ENCODE results near the gene JAK1.

DNA sequence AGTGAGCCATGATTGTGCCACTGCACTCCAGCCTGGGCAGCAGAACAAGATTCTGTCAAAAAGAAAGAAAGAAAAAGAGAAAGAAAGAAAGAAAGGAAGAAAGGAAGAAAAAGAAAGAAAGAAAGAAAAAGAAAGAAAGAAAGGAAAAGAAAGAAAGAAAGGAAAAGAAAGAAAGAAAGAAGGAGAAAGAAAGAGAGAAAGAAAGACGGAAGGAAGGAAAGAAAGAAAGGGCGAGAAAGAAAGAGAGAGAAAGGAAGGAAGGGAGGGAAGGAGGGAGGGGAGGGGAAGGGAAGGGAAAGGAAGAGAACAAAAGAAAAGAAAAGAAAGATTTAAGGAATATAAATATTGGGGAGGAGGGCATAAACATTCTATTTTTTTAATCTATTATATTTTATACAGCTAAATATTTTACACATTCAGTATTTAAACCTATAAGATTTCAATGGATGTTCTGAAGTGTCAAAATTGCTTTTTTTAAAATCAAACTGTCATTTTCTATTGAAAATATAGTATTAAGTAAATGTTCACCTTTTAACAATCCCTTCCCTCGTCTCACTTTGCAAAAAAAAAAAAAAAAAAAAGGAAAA, 6.8 kb upstream of the JAK1 start:
- no peak for TF ChIP-seq POLR3A (IDR thresholded peaks at IDR 0.05; ENCODE audit: borderline replicate concordance, extremely low read depth, insufficient read depth, insufficient read length)
- TF ChIP-seq, protein P1, sequence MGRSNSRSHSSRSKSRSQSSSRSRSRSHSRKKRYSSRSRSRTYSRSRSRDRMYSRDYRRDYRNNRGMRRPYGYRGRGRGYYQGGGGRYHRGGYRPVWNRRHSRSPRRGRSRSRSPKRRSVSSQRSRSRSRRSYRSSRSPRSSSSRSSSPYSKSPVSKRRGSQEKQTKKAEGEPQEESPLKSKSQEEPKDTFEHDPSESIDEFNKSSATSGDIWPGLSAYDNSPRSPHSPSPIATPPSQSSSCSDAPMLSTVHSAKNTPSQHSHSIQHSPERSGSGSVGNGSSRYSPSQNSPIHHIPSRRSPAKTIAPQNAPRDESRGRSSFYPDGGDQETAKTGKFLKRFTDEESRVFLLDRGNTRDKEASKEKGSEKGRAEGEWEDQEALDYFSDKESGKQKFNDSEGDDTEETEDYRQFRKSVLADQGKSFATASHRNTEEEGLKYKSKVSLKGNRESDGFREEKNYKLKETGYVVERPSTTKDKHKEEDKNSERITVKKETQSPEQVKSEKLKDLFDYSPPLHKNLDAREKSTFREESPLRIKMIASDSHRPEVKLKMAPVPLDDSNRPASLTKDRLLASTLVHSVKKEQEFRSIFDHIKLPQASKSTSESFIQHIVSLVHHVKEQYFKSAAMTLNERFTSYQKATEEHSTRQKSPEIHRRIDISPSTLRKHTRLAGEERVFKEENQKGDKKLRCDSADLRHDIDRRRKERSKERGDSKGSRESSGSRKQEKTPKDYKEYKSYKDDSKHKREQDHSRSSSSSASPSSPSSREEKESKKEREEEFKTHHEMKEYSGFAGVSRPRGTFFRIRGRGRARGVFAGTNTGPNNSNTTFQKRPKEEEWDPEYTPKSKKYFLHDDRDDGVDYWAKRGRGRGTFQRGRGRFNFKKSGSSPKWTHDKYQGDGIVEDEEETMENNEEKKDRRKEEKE (IDR thresholded peaks at IDR 0.05; ENCODE audit: borderline replicate concordance in 1 of 2, control insufficient read depth in 1 of 2, low read depth in 2 of 2, low read length in 1 of 2): no peak
- no peak for TF ChIP-seq CHD2 (IDR thresholded peaks at IDR 0.05; ENCODE audit: low read depth, low read length)
- no peak for TF ChIP-seq HMG20B (CRISPR knock-in tag; IDR thresholded peaks at IDR 0.05)
- TF ChIP-seq JUNB (CRISPR knock-in tag; conservative IDR thresholded peaks at IDR 0.05): no peak
- no peak for TF ChIP-seq RAD21 (CRISPR knock-in tag; conservative IDR thresholded peaks at IDR 0.05 in 1 of 2, IDR thresholded peaks at IDR 0.05 in 1 of 2)
- no peak for TF ChIP-seq KDM1A (IDR thresholded peaks at IDR 0.05)
- TF ChIP-seq FOSL1 (tag; conservative IDR thresholded peaks at IDR 0.05): no peak
- TF ChIP-seq ZNF780A (CRISPR knock-in tag; IDR thresholded peaks at IDR 0.05): no peak
- no peak for TF ChIP-seq SNRNP70 (optimal IDR thresholded peaks at IDR 0.05; ENCODE audit: low read depth, low read length)
- TF ChIP-seq, protein P2, sequence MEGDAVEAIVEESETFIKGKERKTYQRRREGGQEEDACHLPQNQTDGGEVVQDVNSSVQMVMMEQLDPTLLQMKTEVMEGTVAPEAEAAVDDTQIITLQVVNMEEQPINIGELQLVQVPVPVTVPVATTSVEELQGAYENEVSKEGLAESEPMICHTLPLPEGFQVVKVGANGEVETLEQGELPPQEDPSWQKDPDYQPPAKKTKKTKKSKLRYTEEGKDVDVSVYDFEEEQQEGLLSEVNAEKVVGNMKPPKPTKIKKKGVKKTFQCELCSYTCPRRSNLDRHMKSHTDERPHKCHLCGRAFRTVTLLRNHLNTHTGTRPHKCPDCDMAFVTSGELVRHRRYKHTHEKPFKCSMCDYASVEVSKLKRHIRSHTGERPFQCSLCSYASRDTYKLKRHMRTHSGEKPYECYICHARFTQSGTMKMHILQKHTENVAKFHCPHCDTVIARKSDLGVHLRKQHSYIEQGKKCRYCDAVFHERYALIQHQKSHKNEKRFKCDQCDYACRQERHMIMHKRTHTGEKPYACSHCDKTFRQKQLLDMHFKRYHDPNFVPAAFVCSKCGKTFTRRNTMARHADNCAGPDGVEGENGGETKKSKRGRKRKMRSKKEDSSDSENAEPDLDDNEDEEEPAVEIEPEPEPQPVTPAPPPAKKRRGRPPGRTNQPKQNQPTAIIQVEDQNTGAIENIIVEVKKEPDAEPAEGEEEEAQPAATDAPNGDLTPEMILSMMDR (IDR thresholded peaks at IDR 0.05 in 2 of 3, conservative IDR thresholded peaks at IDR 0.05 in 1 of 3; ENCODE audit: insufficient read depth in 2 of 3, low read depth in 1 of 3, low read length in 3 of 3): no peak
- TF ChIP-seq, protein P3, sequence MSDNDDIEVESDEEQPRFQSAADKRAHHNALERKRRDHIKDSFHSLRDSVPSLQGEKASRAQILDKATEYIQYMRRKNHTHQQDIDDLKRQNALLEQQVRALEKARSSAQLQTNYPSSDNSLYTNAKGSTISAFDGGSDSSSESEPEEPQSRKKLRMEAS (CRISPR knock-in tag; IDR thresholded peaks at IDR 0.05): no peak

All from K562 (cell line).